ENCODE measurements around the gene FGF3. TPM values are rescaled to one million over a fixed set of nuclear protein-coding genes. Genes with fewer than 3 reads are reported as not detected.

Gene FGF3
- total RNA-seq: not detected in 2 replicates

GRCh38 chr11:69818603-69819441, at the start of gene FGF3:
Gene FGF3 (minus strand): TSS chr11:69819416. CDS start chr11:69818933, 483 bp downstream.

DNA sequence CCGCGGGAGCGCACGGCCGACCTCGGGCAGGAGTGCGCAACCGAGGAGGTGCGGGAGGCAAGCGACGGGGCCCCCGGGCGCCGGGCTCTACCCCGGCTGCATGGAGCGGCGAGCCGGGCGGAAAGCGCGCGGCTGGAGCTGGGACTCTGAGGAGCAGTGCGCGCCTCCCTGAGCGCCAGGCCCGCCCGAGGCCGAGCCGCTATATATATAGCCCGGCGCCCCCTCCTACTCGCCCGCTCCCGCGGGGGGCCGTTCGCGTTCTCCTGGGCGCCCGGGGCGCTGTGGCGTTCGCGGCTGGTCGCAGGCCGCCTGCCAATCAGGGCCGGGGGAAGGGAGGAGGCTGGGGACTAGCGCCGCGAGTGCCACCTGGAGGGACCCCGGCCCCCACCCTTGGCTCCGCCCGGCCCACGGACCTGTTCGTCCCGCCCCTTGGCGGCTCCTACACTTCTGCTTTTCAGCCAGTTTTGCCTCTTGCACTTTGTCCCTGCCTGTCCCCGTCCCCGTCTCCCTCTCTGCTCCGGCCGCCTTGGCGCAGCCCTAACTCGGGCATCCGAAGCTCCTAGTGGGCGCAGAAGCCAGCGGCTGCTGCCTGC, 44.0 kb downstream of the FGF3 start, which contains the start of gene FGF4:
Gene FGF4, minus strand, starts transcription at position 179 of the 593 bp plus-strand sequence. CDS start 257 bp downstream, outside the sequence.

Other genes starting within 250 kb of the FGF3 start
- gene CCND1, start 178.3 kb downstream of the FGF3 start, total RNA-seq: 112 and 125 TPM in 2 replicates
- 10.4 and 11.4 TPM in 2 replicates for gene LTO1, start 144.1 kb downstream of the FGF3 start, total RNA-seq
- not detected in 2 replicates for gene FGF19, start 115.4 kb downstream of the FGF3 start, total RNA-seq
- not detected in 2 replicates for gene FGF4, start 44.1 kb downstream of the FGF3 start, total RNA-seq